K562 (cell line): ENCODE results near the gene DAZAP1. TPM values are rescaled to one million over a fixed set of nuclear protein-coding genes. Genes with fewer than 3 reads are reported as not detected.

Experiments
- C11orf30 ChIP-seq: fragments of 450-650 bp; IDR thresholded peaks from 2 replicates; pipeline ENCODE4 v1.6.1; 2016; ENCODE audit warnings: low read depth, mild to moderate bottlenecking
- E2F5 ChIP-seq: sonication (generic); formaldehyde crosslinking; IDR thresholded peaks from 2 replicates; pipeline ENCODE4 v1.8.0; 2022; ENCODE audit warnings: mild to moderate bottlenecking, missing genetic modification reagents
- EZH2 ChIP-seq: IDR thresholded peaks from 2 replicates; pipeline ENCODE4 v1.6.1; 2012; ENCODE audit warnings: low read depth, mild to moderate bottlenecking, inconsistent platforms, low read length, borderline replicate concordance
- GTF2A2 ChIP-seq: IDR thresholded peaks from 2 replicates; pipeline ENCODE4 v1.6.1; 2016; ENCODE audit warnings: mild to moderate bottlenecking, missing genetic modification characterization, missing compliant biosample characterization
- HDAC6 ChIP-seq: IDR thresholded peaks from 2 replicates; pipeline ENCODE4 v1.6.1; 2012; ENCODE audit warnings: low read depth, mild to moderate bottlenecking, control low read depth, inconsistent platforms, low read length, moderate library complexity
- KLF1 ChIP-seq: fragments of 450-650 bp; IDR thresholded peaks from 2 replicates; pipeline ENCODE4 v1.6.1; 2016; ENCODE audit warnings: missing genetic modification characterization, missing compliant biosample characterization
- MCM2 ChIP-seq: fragments of 450-650 bp; IDR thresholded peaks from 2 replicates; pipeline ENCODE4 v1.6.1; 2017; ENCODE audit warnings: low read depth, mild to moderate bottlenecking
- MCM7 ChIP-seq, 2 experiments: fragments of 450-650 bp; IDR thresholded peaks; 2 replicates each; pipeline ENCODE4 v1.6.1; 2016 to 2018
- MECOM ChIP-seq: fragments of 250-450 bp; sonication (Bioruptor Pico); IDR thresholded peaks from 2 replicates; pipeline ENCODE4 v1.8.0; 2022; ENCODE audit warnings: inconsistent platforms
- NFE2 ChIP-seq: IDR thresholded peaks from 2 replicates; pipeline ENCODE4 v1.6.1; 2014; ENCODE audit warnings: antibody characterized with exemption, low read depth
- NFE2L1 ChIP-seq: fragments of 450-650 bp; IDR thresholded peaks from 2 replicates; pipeline ENCODE4 v1.6.1; 2016; ENCODE audit warnings: missing genetic modification characterization, low read depth, mild to moderate bottlenecking, missing compliant biosample characterization, moderate library complexity, borderline replicate concordance
- PCBP2 ChIP-seq: fragments of 200-400 bp; formaldehyde crosslinking; IDR thresholded peaks from 2 replicates; pipeline ENCODE4 v1.6.1; 2018; ENCODE audit warnings: low read length, low read depth, mild to moderate bottlenecking, moderate library complexity; ENCODE audit not compliant: poor library complexity, severe bottlenecking
- POLR2A ChIP-seq: fragments of 450-650 bp; conservative IDR thresholded peaks from 2 replicates; pipeline ENCODE4 v1.6.1; 2016
- POU5F1 ChIP-seq: fragments of 150-350 bp; IDR thresholded peaks from 2 replicates; pipeline ENCODE4 v1.6.1; 2014; ENCODE audit warnings: borderline replicate concordance, low read length, low read depth, mild to moderate bottlenecking; ENCODE audit not compliant: partially characterized antibody
- PURB ChIP-seq: sonication (generic); formaldehyde crosslinking; IDR thresholded peaks from 2 replicates; pipeline ENCODE4 v1.9.0; 2021; ENCODE audit warnings: low read depth, mild to moderate bottlenecking, missing genetic modification reagents
- RBM25 ChIP-seq: fragments of 200-400 bp; formaldehyde crosslinking; IDR thresholded peaks from 2 replicates; pipeline ENCODE4 v1.6.1; 2018; ENCODE audit warnings: low read length, low read depth, moderate library complexity; ENCODE audit not compliant: severe bottlenecking
- SRSF7 ChIP-seq: fragments of 200-400 bp; formaldehyde crosslinking; optimal IDR thresholded peaks from 2 replicates; pipeline ENCODE3; 2017; ENCODE audit warnings: mild to moderate bottlenecking, low read depth, low read length
- SRSF9 ChIP-seq: fragments of 200-400 bp; formaldehyde crosslinking; IDR thresholded peaks from 2 replicates; pipeline ENCODE4 v1.6.1; 2017; ENCODE audit warnings: low read depth, low read length, borderline replicate concordance
- STAG1 ChIP-seq: sonication (generic); formaldehyde crosslinking; IDR thresholded peaks from 2 replicates; pipeline ENCODE4 v1.5.0; 2020; ENCODE audit warnings: missing genetic modification reagents, borderline replicate concordance
- TBP ChIP-seq: optimal IDR thresholded peaks from 2 replicates; pipeline ENCODE3; 2011; ENCODE audit warnings: low read depth, low read length, improper control_type of control experiment
- TEAD2 ChIP-seq: fragments of 450-650 bp; IDR thresholded peaks from 2 replicates; pipeline ENCODE4 v1.6.1; 2016; ENCODE audit warnings: missing genetic modification characterization, control low read depth, missing compliant biosample characterization
- TRIM24 ChIP-seq, 2 experiments: fragments of 450-650 bp; IDR thresholded peaks; 2 replicates each; pipeline ENCODE4 v1.6.1; 2016
- ZNF146 ChIP-seq: IDR thresholded peaks from one replicate; pipeline ENCODE4 v1.6.1; 2018; ENCODE audit warnings: missing compliant biosample characterization; ENCODE audit not compliant: unreplicated experiment
- ZNF311 ChIP-seq: fragments of 250-450 bp; sonication (Bioruptor Pico); IDR thresholded peaks from 2 replicates; pipeline ENCODE4 v1.4.0; 2020; ENCODE audit warnings: mild to moderate bottlenecking, moderate library complexity
- ZNF431 ChIP-seq: sonication (generic); formaldehyde crosslinking; IDR thresholded peaks from 2 replicates; pipeline ENCODE4 v1.8.0; 2022; ENCODE audit warnings: mild to moderate bottlenecking, missing genetic modification reagents
- ZNF436 ChIP-seq: fragments of 250-450, 450-650 bp; sonication (Bioruptor Pico); formaldehyde crosslinking; IDR thresholded peaks from 2 replicates; pipeline ENCODE4 v1.7.0; 2020; ENCODE audit warnings: mild to moderate bottlenecking
- ZSCAN32 ChIP-seq: fragments of 450-650 bp; formaldehyde crosslinking; IDR thresholded peaks from 2 replicates; pipeline ENCODE4 v1.4.0; 2020; ENCODE audit warnings: mild to moderate bottlenecking, moderate library complexity
- polyA plus RNA-seq, 8 experiments: library from polyadenylated mRNA; depleted of rRNA in 4 of 8; stranded (reverse) in 5 of 8; unstranded in 3 of 8; fragments of >200 nt; fragmentation: Nextera tagmentation in 2 of 8; fragmentation: Illumina TruSeq in 1 of 8; extraction: Ambion mirVana in 2 of 8; extraction: Trizol in 1 of 8; gene quantifications; 2 replicates each; pipeline versions ENCODE4 v1.2.1 to v1.2.3, GENCODE V29; 2011 to 2014; ENCODE audit warnings: inconsistent platforms in 1 of 8, missing spikeins in 1 of 8
- total RNA-seq, 7 experiments: library from RNA; depleted of rRNA in 6 of 7; stranded (reverse); fragments of >200 nt in 6 of 7; fragmentation: Illumina TruSeq in 2 of 7; extraction: Trizol in 2 of 7; gene quantifications; 2 replicates each; pipeline versions ENCODE4 v1.2.1 to v1.2.3, GENCODE V29; 2011 to 2021; ENCODE audit warnings: low replicate concordance in 1 of 7
- TF ChIP-seq, protein P1 (sequence below), 2 experiments: IDR thresholded peaks in 1 of 2; conservative IDR thresholded peaks in 1 of 2; 2 replicates each; pipeline ENCODE4 v1.6.1; 2016; ENCODE audit warnings: low read depth in 2 of 2, mild to moderate bottlenecking in 1 of 2, missing compliant biosample characterization in 1 of 2, missing genetic modification characterization in 1 of 2, moderate library complexity in 1 of 2

Gene DAZAP1
- total and polyA plus RNA-seq, 9 of the 15 experiments (the other 6 are each of a cell fraction or from before 2014, with no cell fraction given): 10.8 to 289 (median 142) TPM

- TF ChIP-seq NFE2 (no peak), ZNF311 (CRISPR knock-in tag) (no peak), C11orf30 (peak; percentile 67; the same call in 1 of the 2 replicates), E2F5 (CRISPR knock-in tag) (no peak), SRSF7 (no peak), TBP (peak; percentile 65), ZSCAN32 (CRISPR knock-in tag) (no peak), PCBP2 (no peak), TRIM24 (IDR thresholded peaks at IDR 0.05) (peak in 1 of 2 experiments; percentile 81; a peak in 2 of 4 replicates), STAG1 (no peak), ZNF146 (CRISPR knock-in tag) (no peak), HDAC6 (no peak), POU5F1 (no peak), RBM25 (no peak), MCM2 (no peak), MECOM (no peak), MCM7 (IDR thresholded peaks at IDR 0.05) (no peak), GTF2A2 (tag) (no peak), ZNF436 (CRISPR knock-in tag) (no peak), ZNF431 (no peak), EZH2 (no peak), NFE2L1 (tag) (no peak), PURB (CRISPR knock-in tag) (no peak), KLF1 (tag) (no peak; the same call in 1 of the 2 replicates), POLR2A (peak; percentile 95), TEAD2 (tag) (no peak), SRSF9 (no peak)
- TF ChIP-seq, protein P1, sequence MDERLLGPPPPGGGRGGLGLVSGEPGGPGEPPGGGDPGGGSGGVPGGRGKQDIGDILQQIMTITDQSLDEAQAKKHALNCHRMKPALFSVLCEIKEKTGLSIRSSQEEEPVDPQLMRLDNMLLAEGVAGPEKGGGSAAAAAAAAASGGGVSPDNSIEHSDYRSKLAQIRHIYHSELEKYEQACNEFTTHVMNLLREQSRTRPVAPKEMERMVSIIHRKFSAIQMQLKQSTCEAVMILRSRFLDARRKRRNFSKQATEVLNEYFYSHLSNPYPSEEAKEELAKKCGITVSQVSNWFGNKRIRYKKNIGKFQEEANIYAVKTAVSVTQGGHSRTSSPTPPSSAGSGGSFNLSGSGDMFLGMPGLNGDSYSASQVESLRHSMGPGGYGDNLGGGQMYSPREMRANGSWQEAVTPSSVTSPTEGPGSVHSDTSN (CRISPR knock-in tag; IDR thresholded peaks at IDR 0.05; ENCODE audit: low read depth): no peak
- TF ChIP-seq, protein P1 (tag; conservative IDR thresholded peaks at IDR 0.05; ENCODE audit: low read depth): peak; percentile 90
Measured at GRCh38 chr19:1478934-1479707, 71.7 kb downstream of the DAZAP1 start, which contains the start of gene C19orf25 (continued).
